HepG2 (cell line): ENCODE measurements around the gene B4GALT5. TPM values are rescaled to one million over a fixed set of nuclear protein-coding genes. Genes with fewer than 3 reads are reported as not detected.

Experiments used
- ATAC-seq: fragments of 200-7000 bp; cut with Tn5 transposase; 3 replicates; pipeline ENCODE4 v1.9.1; 2020; ENCODE audit warnings: mild to moderate bottlenecking, moderate library complexity
- BruUV-seq: library from RNA; stranded (reverse); fragments of 400-500 nt; replicated peaks from 2 replicates; lab custom pipeline; 2021; lab: Mats Ljungman, UMichigan
- CTCF ChIA-PET: fragments of 300-600 bp; formaldehyde crosslinking; extraction: SDS; loops from one replicate; lab custom pipeline; 2021; ENCODE audit warnings: low total read pairs, inconsistent platforms, low intra/inter-chr PET ratio; lab: Yijun Ruan, JAX
- POLR2A ChIA-PET: fragments of 350-600 bp; sonication (Branson Sonifier 250); formaldehyde crosslinking; loops from one replicate; lab custom pipeline; 2020; ENCODE audit warnings: antibody characterized with exemption, inconsistent platforms; lab: Yijun Ruan, JAX
- DNase-seq: peaks from one replicate; pipeline ENCODE4 v3.0.0-alpha.2; 2015; ENCODE audit warnings: low spot score
- FAIRE-seq: peaks from 3 replicates; lab custom pipeline; 2011; peaks lifted over from hg19 to GRCh38; lab: Jason Lieb, UNC
- H2AFZ ChIP-seq: one replicate; pipeline ENCODE4 v1.6.1; 2011; ENCODE audit warnings: low read length, inconsistent platforms
- H3K27ac ChIP-seq: fragments of 300-600 bp; 3 replicates; pipeline ENCODE4 v1.8.0; 2011; ENCODE audit warnings: mixed run types, mild to moderate bottlenecking, mixed read lengths, low read length, inconsistent platforms; ENCODE audit not compliant: insufficient read depth; ENCODE audit errors: extremely low read length
- H3K27me3 ChIP-seq, 2 experiments: fragments of 200-600 bp in 1 of 2; 2 replicates in 1 of 2; 3 replicates in 1 of 2; pipeline versions ENCODE4 v1.6.0 to v1.8.0; 2011; ENCODE audit warnings: low read length in 2 of 2, mild to moderate bottlenecking in 2 of 2, moderate library complexity in 2 of 2, inconsistent platforms in 1 of 2; ENCODE audit not compliant: insufficient read depth in 2 of 2, control insufficient read depth in 1 of 2
- H3K36me3 ChIP-seq, 2 experiments: fragments of 200-600 bp in 1 of 2; replicated peaks in 1 of 2; 2 replicates in 1 of 2; 3 replicates in 1 of 2; pipeline versions ENCODE4 v1.5.1 to v1.8.0; 2011; ENCODE audit warnings: low read length in 2 of 2, inconsistent platforms in 1 of 2; ENCODE audit not compliant: insufficient read depth in 2 of 2, control insufficient read depth in 1 of 2
- H3K4me1 ChIP-seq: 2 replicates; pipeline ENCODE4 v1.5.1; 2012; ENCODE audit warnings: low read length, inconsistent platforms; ENCODE audit not compliant: insufficient read depth
- H3K4me2 ChIP-seq: 2 replicates; pipeline ENCODE4 v1.6.0; 2011; ENCODE audit warnings: low read depth, low read length, inconsistent platforms
- H3K4me3 ChIP-seq, 3 experiments: fragments of 200-600 bp in 1 of 3; sonication (generic), shearing (Covaris generic) in 1 of 3; replicated peaks in 1 of 3; 2 replicates each; pipeline ENCODE4 v1.5.1; 2011 to 2016; ENCODE audit warnings: low read length in 3 of 3, inconsistent platforms in 2 of 3, low read depth in 2 of 3, mild to moderate bottlenecking in 2 of 3, control low read depth in 1 of 3, mixed read lengths in 1 of 3; ENCODE audit not compliant: insufficient read depth in 1 of 3
- H3K79me2 ChIP-seq: one replicate; pipeline ENCODE4 v1.6.1; 2011; ENCODE audit warnings: low read length, inconsistent platforms; ENCODE audit not compliant: insufficient read depth
- H3K9ac ChIP-seq: 2 replicates; pipeline ENCODE4 v1.6.0; 2011; ENCODE audit warnings: mild to moderate bottlenecking, low read depth, low read length, inconsistent platforms; ENCODE audit not compliant: insufficient read depth
- H3K9me3 ChIP-seq: 2 replicates; pipeline ENCODE4 v1.5.1; 2012; ENCODE audit warnings: mild to moderate bottlenecking, low read length
- H4K20me1 ChIP-seq: 2 replicates; pipeline ENCODE4 v1.6.0; 2011; ENCODE audit warnings: inconsistent platforms, mild to moderate bottlenecking, low read length, moderate library complexity; ENCODE audit not compliant: insufficient read depth
- PAXIP1 ChIP-seq: sonication (generic); formaldehyde crosslinking; conservative IDR thresholded peaks from 2 replicates; pipeline ENCODE4 v1.4.0; 2020; ENCODE audit warnings: mild to moderate bottlenecking, missing genetic modification reagents, moderate library complexity
- RBM22 ChIP-seq: fragments of 200-400 bp; formaldehyde crosslinking; optimal IDR thresholded peaks from 2 replicates; pipeline ENCODE3; 2017; ENCODE audit warnings: mild to moderate bottlenecking, low read length, moderate library complexity
- ZNF281 ChIP-seq: sonication (generic); formaldehyde crosslinking; IDR thresholded peaks from 2 replicates; pipeline ENCODE4 v1.4.0; 2020; ENCODE audit warnings: missing genetic modification reagents, borderline replicate concordance
- WGBS: methylation state at CpG from one replicate; pipeline ENCODE4 v1.1.6; 2017; ENCODE audit warnings: low lambda C conversion rate; 5-methylcytosine and 5-hydroxymethylcytosine counted together
- in situ Hi-C: cut with HindIII; loops from 2 replicates; pipeline ENCODE4 v1.10.0; 2017; ENCODE audit warnings: low pct_unique_long_range_greater_than_20kb; ENCODE audit not compliant: extremely low pct_ligation_motif_present
- intact Hi-C: fragments of 100-400 bp; cut with micrococcal nuclease; formaldehyde crosslinking; loops from one replicate; pipeline ENCODE4 v1.10.0; 2022; ENCODE audit not compliant: unreplicated experiment
- polyA plus RNA-seq, 8 experiments: library from polyadenylated mRNA; depleted of rRNA in 3 of 8; stranded (reverse) in 7 of 8; unstranded in 1 of 8; fragments of >200 nt; fragmentation: Illumina TruSeq in 4 of 8; extraction: Trizol in 4 of 8; gene quantifications; 2 replicates each; pipeline versions ENCODE4 v1.2.1 to v1.2.3, GENCODE V29; 2011 to 2016; ENCODE audit warnings: low read depth in 4 of 8, missing spikeins in 1 of 8, mixed read lengths in 1 of 8; ENCODE audit not compliant: insufficient read depth in 1 of 8
- total RNA-seq, 5 experiments: library from RNA; depleted of rRNA; stranded (reverse); fragments of >200 nt; fragmentation: Illumina TruSeq; extraction: Trizol; gene quantifications; 2 replicates each; pipeline ENCODE4 v1.2.3, GENCODE V29; 2016; ENCODE audit warnings: low read depth in 1 of 5

B4GALT5 gene
- total and polyA plus RNA-seq, 2 of the 13 experiments (the other 11 are each of a cell fraction or from before 2014, with no cell fraction given): 27.3 to 30.9 TPM

GRCh38 chr20:49641683-49642656 lies 71.7 kb downstream of the B4GALT5 start (continued):
- peak; percentile 81 for TF ChIP-seq PAXIP1

GRCh38 chr20:49637046-49637637 lies 76.5 kb downstream of the B4GALT5 start:
- Histone ChIP-seq H3K36me3 (peaks cover 42 to 81% of the 10 kb centered on the region in 2 experiments), H3K27ac (no peak overlapping the region), H3K9ac (no peak overlapping the region), H2AFZ (no peak overlapping the region), H3K4me2 (no peak overlapping the region), H3K4me1 (peaks cover 21% of the 10 kb centered on the region), H4K20me1 (no peaks in the 10 kb centered on the region), H3K9me3 (no peaks in the 10 kb centered on the region), H3K27me3 (no peaks in the 10 kb centered on the region), H3K4me3 (no peak overlapping the region), H3K79me2 (no peaks in the 10 kb centered on the region)
- intact Hi-C loops: no loop called here
- FAIRE-seq (no peak), DNase-seq (no peak), ATAC-seq (no peak)
- ChIA-PET POLR2A (no interaction called here), CTCF (no interaction called here)
- WGBS: 97% methylated on average over 8 of the region's 8 CpGs
- no TSS peak for BruUV-seq
- peak; percentile 10 for TF ChIP-seq RBM22
- TF ChIP-seq ZNF281 (CRISPR knock-in tag): no peak
- in situ Hi-C loops: no loop called here
